NCI-H187 treated with DMSO at 0.1 percent for 48 hours (cell line): ENCODE data around the gene NEGR1.
A peak's percentile ranks its signal among the peaks of the same experiment; 100 is the strongest.
"Not testable (repeated sequence)": the region's sequence is repeated elsewhere in the genome, so short reads cannot be mapped to it uniquely, and the experiment has no call there.

Source experiments
- DNase-seq: peaks from one replicate; lab custom pipeline; 2025; lab: John Stamatoyannopoulos, UW

Gene NEGR1

DNA sequence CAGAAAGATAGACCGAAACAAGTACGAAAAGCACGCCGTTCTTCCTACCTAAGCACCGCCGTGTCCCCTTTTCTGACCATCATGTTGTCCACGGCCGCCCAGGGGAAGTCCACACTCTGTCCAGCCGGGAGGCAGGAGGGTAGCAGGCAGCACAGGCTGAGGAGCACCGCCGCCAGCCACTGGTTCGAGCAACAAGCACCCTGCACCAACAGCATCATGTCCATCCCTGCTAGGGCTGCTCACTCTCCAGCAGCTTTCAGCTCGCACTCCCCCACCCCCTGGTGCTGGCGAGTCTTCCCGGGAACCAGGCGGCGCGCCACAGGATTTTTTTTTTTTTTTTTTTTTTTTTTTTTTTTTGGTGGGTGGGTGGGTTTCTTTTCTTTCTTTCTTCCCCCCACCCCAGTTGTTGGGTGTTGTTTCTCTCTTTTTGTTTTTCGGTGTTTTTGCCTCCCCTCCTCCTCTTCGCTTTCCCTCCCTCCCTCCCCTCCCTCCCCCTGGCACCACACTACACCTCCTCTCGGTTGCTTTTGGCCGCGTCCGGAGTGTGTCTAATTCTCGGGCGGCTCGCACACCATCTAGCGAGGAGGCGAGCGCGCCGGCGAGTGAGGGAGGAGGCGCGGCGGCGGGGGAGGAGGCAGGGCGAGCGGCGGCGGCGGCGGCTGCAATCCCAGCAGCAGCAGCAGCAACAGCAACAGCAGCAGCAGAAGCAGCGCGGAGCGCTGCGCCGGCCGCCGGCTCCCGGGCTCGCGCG is at the start of gene NEGR1:
TSS of gene NEGR1 (minus strand) at position 269 of the 751 bp plus-strand sequence.
- DNase-seq: peak; percentile 8

DNA sequence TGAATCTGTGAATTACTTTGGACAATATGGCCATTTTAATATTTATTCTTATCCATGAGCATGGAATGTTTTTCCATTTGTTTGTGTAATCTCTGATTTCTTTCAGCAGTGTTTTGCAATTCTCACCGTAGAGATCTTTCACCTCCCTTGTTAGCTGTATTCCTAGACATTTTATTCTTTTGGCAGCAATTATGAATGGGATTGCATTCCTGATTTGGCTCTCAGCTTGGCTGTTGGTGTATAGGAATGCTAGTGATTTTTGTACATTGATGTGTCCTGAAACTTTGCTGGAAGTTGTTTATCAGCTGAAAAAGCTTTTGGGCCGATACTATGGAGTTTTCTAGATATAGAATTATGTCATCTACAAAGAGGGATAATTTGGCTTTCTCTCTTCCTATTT is 44.2 kb upstream of the NEGR1 start:
- DNase-seq: no peak

DNA sequence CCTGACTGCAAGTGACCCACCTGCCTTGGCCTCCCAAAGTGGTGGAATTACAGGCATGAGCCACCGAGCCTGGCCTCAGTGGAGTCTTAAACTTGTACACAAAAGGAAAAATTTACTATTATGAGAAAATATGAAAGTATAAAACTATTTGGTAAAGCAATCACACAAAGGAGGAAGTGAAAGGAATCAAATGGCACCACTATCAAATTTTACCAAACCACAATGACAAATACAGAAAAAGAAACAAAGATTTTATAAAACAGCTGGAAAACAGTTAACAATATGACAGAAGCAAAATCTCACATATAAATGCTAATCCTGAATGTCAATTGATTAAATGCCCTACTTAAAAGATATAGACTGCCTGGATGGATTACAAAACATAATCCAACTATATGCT is 42.1 kb upstream of the NEGR1 start:
- no peak for DNase-seq

DNA sequence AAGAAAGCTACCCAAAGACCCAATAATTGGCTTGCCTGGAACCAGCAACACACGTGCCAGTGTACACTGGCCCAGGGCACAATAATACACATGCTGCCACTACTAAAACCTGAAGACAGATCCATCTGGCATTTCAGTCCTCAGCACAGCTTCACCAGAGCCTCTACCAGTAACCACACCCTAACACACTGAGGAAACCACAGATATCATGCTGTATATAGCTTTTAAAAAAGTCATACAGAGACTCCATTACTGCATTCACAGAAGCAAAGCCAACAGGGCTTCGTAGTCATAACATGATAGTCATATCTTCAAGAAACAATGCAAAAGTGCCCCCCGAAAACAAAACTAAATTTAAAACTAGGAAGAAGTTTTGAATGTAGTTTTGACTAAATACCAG is 40.6 kb upstream of the NEGR1 start:
- DNase-seq: no peak

DNA sequence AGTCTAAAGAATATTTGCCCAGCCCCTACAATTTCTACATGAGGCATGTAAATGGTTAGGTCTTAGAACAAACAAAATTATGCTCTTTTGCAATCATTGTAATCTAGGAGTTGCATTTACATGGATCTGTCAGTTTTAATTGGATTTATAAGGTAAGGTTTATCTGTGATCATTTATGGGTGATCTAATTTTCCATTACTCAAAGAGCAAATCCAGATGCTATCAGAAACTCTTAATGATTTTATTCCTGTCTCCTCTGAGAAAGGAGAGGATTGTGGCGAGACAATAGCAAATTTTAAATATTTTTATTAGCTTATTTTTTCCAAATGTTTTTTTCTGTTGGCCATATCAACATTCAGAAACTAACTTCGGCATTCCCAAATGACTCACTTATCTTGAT is 14.2 kb upstream of the NEGR1 start:
- no peak for DNase-seq

DNA sequence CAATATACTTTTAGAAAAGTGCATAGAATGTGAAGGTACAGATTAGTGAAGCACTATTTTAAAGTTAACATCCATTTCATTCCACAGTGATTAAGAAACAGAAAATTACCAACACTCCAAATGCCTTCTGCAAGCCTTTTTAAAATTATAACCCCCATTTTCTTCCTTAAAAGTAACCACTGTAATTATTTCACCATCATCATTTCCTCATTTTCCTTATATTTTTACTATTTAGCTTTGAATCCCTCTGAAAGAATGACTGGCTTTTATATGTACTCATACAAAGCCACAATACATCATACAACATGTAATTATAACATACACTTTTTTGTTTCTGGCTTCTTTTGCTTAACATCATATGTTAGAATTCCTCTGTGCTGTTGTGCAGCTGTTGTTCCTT is 6.5 kb upstream of the NEGR1 start:
- no peak for DNase-seq

DNA sequence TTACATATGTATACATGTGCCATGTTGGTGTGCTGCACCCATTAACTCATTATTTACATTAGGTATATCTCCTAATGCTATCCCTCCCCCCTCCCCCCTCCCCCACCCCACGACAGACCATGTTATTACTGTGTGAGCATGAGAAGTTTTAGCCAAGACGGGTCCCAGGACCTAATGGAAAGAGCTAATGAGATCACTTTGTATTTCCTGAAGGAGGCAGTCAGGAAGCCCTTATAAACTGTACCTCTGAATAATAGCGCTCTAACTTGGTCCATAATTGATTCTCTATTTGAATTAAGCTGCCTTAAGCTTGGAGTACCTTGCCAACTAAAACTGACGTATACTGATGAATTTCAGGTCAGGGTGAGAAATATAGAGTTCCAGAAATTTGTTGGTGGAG is 4.1 kb upstream of the NEGR1 start:
- no peak for DNase-seq

DNA sequence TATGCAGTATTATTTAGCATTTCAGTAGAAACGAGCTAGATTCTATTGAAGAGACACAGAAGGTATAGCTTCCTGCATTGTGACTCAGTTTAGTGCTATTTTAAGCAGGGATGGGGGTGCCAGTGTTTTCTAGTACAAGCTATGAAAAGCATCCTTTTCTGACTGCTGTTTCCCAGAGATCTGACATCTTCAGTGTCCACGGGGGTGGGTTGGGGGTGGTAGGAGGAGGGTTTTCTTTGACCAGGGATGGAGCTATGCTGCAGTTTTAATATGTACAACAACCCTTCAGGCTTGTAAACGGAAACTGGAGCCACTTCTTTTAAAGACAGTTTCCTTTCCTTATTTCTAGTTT is 2.7 kb upstream of the NEGR1 start:
- no peak for DNase-seq

DNA sequence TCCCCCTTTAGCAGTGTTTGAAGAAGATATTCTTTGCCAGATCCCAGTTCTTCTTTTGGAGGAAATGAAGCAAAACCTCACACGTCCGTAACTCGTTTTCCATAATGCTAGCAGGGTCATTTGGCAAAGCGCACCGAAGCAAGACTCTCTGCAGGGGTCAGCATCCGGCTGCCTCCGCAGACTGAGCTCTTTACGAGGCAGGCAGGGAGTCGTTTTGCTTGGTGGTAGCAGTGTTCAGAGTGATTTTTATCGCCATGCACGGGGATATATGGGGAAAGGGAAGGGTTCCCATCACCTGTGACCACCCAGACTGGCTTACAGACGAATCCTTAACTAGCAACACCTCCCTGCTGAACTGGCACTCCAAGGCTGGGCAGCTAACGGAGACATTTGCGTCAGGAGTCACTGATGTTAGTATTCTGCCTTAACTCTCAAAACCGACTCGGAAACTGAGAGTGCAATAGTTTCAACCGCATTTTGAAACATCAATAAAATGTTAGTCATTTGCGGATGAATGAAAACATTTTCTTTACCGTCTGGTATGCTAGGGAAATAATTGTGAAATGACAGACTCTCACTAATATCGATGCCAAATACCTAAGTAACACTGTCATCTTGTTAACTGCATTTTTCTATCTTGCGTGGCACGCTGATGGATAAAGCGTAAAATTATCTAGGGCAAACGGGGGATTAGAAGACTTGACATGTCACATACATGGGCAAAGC is 2.2 kb upstream of the NEGR1 start:
- DNase-seq: peak; percentile 14

DNA sequence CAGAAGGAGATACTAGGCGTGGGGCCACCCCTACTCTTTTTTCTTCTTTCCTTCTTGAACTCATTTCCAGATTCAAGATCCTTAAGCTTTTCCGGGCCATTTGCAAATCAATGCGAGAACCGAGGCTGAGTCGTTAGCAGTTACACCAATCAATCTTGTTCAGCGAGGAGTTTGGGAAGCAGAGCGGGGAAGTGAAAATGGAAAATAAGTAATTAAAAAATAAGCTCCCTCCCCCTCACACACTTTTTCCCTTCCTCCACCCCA is 1.7 kb upstream of the NEGR1 start:
- DNase-seq: peak; percentile 14

DNA sequence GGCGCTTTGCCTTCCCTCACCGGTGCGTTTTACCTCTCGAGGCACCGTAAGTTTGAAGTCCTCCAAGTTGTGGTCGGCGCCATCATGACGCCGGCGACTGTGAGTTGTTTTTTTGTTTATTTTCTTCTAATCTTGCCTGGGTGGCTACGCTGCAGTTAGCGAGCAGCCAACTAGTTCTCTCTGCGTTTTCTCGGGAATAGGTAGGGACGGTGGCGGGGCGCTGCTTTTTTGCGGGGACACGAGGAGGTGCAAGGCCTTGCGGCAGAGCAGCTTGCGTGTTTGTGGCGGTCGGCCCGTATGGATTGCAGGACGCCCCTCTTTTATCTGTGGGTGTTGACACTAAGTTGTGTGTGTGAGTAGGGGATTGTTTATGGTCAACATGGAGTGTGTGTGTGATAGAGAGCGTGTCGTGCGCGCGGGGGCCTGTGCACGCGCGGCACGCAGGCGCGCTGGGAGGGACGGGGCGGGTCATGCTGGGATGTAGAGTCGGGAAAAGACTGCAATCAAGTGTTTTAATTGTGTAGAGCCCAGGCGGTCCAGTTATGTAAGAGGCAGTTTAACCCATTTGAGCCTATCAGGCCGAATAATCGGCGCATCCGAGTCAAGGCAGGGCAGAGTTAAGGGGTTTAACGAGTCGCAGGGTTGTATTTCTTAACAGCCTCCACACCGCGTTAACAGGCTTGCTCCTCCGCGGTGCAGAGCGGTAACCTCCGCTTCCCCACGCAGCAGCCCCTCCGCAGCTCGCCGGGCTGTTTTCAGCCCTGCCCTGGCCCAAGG is 1.2 kb upstream of the NEGR1 start:
- peak; percentile 30 for DNase-seq

DNA sequence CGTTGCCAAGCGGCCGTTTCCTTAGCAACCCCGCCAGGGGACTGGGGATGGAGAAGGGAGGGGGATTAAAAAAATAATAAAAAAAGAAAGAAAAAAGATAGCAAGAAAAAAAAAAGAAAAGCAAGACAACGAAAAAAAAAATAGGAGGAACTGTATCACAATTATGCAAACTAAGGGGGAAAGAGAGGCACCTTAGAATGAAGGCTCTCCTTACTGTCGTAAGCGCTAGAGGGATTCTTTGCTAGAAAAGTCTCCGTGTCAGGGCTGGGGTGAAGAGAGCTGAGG is 625 bp upstream of the NEGR1 start:
- no peak for DNase-seq

DNA sequence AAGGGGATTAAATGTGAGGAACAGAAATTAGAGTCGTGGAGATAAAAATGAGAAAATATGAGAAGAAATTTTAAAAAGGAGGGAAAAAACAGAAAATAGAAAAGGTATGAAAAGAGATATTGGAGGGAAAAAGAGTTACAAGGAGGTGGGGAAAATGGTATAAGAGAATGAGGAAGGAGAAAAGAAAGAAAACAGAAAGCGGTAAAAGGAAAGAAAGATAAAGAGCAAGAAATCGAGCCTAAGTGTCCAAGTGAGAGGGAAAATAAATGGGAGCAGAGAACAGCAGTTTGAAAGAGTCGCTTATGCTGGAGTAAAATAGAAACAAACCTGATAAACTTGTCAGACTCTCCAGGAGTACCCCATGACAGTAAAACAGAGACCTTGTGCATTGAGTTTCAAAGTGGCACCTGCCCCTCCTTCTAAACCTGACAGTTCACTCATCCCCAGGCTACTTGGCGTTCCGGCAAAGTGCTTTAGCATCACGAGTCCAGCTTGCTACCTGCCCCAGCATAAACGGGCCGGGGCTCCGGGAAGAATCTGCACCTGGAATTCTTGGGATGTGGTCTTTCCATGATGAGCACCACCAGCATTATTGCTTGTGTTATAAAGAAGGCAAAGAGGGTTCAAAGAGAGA is 585 bp downstream of the NEGR1 start:
- no peak for DNase-seq

DNA sequence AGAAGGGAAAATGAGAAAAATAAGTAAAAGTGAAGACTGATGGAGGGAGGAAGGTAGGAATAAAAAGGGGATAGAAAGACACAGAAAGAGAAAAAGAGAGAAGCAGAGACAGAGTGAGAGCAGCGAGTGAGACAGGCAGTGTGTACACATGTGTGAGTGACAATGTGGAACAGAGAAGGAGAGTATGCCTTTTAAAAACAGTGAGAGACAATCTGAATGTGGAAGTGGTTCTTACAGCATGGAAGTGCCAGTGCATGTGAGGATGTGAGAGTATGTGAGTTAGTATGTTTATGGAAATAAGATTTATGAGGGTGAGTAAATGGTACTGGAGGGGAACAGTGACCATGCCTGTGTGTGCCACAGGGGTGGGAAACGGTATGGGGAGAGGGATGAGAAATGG is 1.2 kb downstream of the NEGR1 start:
- DNase-seq: no peak

DNA sequence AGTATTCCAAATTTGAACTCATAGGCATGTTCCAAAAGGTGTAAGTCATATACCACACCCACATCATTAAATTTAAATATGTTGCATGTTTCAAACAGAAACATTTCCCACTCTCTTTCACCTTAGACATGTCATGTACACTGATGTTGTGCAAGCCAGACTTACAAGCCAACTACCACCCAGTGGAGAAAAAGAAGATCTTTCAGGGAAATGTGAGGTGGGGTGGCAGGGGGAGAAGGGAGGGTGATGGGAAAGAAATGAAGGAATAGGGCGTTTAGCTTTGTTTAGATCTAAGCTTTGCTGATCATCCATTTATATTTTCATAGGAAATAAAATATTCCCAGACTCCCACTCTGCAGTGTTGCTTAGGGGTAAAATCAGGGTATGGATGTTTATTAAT is 1.6 kb downstream of the NEGR1 start:
- no peak for DNase-seq

DNA sequence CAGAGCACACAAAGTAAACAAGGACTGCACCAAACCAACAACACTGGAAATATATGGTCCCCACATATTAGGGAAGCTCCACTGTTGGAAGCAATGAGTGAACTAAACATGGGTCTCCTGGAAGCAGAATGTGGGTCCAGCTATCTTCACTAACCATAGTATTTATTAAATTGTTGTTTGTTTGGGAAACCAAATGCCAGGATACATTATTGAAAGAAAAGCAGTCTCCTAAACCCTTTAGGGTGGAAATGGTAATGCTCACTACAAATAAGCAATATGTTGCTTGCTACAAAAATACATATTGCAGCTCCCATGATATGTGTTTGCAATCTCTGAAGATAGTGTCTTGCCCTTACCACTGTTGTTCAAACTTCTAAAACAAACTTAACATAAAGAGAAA is 2.2 kb downstream of the NEGR1 start:
- no peak for DNase-seq

DNA sequence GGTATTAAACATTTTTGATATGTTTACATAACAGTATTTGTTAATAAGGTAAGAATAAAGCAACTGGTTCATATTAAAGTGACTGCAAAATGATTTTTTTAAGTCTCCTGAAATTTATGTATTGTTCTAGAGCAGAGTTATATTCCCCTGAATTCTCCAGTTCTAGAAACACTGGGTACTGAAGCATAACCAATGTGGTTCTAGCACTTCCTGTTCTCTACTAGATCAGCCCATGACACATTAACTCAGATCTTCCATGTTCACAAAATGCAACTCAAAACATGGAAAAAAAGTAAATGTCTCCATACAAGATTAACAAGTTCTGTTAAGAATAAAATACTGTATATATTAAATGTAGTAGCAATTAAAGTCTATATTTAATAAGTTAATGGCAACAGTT is 3.9 kb downstream of the NEGR1 start:
- no peak for DNase-seq

DNA sequence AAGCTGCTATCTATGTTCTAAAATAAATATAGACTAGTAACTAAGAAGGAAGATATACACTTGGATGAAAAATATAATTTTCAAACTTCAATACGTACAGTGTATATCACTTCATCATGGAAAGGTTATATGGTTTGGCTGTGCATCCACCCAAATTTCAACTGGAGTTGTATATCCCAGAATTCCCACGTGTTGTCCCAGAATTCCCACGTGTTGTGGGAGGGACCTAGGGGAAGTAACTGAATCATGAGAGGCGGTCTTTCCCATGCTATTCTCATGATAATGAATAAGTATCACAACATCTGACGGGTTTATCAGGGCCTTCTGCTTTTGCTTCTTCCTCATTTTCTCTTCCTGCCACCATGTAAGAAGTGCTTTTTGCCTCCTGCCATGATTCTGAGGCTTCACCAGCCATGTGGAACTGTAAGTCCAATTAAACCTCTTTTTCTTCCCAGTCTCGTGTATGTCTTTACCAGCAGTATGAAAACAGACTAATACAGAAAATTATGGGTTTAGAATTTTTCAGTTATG is 10.7 kb downstream of the NEGR1 start:
- DNase-seq: no peak

DNA sequence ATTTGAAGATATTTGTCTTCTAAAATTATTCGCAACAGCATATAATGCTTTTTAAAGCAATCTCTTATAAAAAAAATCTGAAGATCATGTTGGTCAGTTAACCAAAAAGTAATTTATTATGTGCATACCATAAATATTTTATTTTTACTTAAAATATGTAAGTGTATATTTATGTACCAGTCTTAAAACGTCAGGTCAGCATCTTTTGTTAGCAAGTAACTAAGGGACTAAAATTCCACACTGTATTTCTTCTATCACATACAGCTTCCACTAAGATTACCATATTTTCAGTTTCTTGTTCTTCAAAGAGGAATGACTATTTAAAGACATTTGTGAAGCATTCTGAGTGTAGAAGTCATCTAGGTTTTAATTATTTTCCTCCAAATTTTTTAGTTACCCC is 19.6 kb downstream of the NEGR1 start:
- no peak for DNase-seq

DNA sequence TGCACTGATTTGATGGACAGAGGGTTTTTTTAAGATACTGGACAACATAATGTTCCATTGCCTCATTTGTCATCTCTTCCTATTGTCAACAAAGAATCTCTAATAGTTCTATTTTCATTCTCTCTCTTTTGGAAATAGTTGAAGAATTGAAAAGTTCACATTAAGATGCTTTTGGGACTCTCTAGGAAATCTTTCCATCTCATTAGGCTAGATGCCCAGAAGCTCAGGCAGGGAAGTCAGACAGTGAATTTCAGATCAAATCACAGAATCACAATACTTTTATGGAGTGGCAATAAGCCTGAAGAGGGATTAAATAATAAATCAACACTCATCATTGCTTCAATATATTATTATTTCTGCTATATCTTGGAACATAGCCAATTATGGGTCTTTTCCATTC is 29.2 kb downstream of the NEGR1 start:
- no peak for DNase-seq

DNA sequence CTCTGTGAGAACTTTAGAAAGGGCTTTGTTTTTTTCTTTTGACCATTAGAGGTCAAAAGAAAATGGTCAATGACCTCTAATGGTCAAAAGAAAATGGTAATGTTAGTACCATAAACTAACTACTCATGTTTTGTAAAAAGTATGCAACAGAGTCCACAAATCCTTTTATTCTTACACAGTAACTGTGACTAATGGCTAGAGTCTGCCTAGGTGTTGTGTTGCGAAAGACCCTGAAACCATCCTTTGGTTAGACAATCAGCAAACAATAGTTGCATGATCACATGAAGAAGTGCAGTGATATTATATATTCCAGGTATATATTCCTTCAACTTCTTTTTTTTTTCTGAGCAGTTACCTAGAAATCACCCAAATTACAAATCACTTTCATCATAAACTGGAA is 40.9 kb downstream of the NEGR1 start:
- no peak for DNase-seq

DNA sequence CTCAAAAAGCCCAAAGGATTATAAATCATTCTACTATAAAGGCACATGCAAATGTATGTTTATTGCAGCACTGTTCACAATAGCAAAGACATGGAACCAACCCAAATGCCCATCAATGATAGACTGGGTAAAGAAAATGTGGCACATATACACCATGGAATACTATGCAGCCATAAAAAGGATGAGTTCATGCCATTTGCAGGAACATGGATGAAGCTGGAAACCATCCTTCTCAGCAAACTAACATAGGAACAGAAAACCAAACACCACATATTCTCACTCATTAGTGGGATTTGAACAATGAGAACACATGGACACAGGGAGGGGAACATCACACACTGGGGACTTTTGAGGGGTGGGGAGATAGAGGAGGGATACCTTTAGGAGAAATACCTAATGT is 46.4 kb downstream of the NEGR1 start:
- DNase-seq: not testable (repeated sequence)

DNA sequence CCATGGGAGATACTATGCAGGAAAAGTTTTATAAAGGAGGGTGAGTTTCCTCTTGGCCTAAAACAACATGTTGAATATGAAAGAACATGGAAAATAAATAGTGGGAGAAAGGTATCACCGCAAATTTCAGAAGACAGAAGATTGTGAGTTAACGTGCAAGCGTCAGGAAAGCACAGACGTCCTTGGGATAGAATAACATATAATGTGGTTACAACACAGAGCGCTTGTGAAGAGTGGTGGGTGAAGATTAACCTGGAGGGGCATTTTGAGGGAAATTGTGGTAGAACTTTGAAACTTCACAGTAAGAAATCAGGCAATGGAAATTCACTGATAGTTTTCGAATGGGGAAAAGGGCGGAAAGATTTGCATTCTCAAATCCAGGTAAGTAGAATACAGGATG is 47.3 kb downstream of the NEGR1 start:
- no peak for DNase-seq
